OCI-LY7 (cell line): Measurements from ENCODE around the gene CHN1. TPM values are rescaled to one million over a fixed set of nuclear protein-coding genes. Genes with fewer than 3 reads are reported as not detected.

Experiments
- BruUV-seq: library from RNA; stranded (reverse); fragments of 400-500 nt; replicated peaks from 2 replicates; lab custom pipeline; 2021; lab: Mats Ljungman, UMichigan
- CTCF ChIA-PET: fragments of 300-600 bp; sonication (Branson Sonifier 250); formaldehyde crosslinking; loops from one replicate; lab custom pipeline; 2022; ENCODE audit warnings: antibody characterized with exemption; ENCODE audit not compliant: unreplicated experiment; lab: Charles Lee
- POLR2A ChIA-PET: fragments of 300-600 bp; sonication (Branson Sonifier 250); formaldehyde crosslinking; loops from one replicate; lab custom pipeline; 2022; ENCODE audit warnings: antibody characterized with exemption; lab: Charles Lee
- DNase-seq: peaks from one replicate; pipeline ENCODE4 v3.0.0-alpha.2; 2015; ENCODE audit warnings: low spot score
- H2AFZ ChIP-seq: fragments of 200-600 bp; sonication (generic), shearing (Covaris generic); 2 replicates; pipeline ENCODE4 v1.6.1; 2014; ENCODE audit warnings: mild to moderate bottlenecking, antibody characterized with exemption, low read length, moderate library complexity
- H3K27ac ChIP-seq: fragments of 200-600 bp; sonication (generic); 2 replicates; pipeline ENCODE4 v1.5.1; 2014; ENCODE audit warnings: mixed run types, low read depth, mild to moderate bottlenecking, moderate library complexity, low read length, inconsistent platforms; ENCODE audit not compliant: poor library complexity, severe bottlenecking
- H3K36me3 ChIP-seq: fragments of 200-600 bp; sonication (generic); 2 replicates; pipeline ENCODE4 v1.6.1; 2014; ENCODE audit warnings: mild to moderate bottlenecking, antibody characterized with exemption, low read length, moderate library complexity, mixed read lengths; ENCODE audit not compliant: insufficient read depth
- H3K4me1 ChIP-seq: fragments of 200-600 bp; sonication (generic); 2 replicates; pipeline ENCODE4 v1.5.1; 2014; ENCODE audit warnings: mild to moderate bottlenecking, low read length; ENCODE audit not compliant: insufficient read depth, poor library complexity, severe bottlenecking
- H3K4me2 ChIP-seq: fragments of 200-600 bp; sonication (generic); 2 replicates; pipeline ENCODE4 v1.6.1; 2014; ENCODE audit warnings: mild to moderate bottlenecking, low read length
- H3K4me3 ChIP-seq: fragments of 200-600 bp; sonication (generic); 2 replicates; pipeline ENCODE4 v1.5.1; 2014; ENCODE audit warnings: mild to moderate bottlenecking, low read depth, low read length; ENCODE audit not compliant: poor library complexity, severe bottlenecking
- H3K79me2 ChIP-seq: fragments of 200-600 bp; sonication (generic); 2 replicates; pipeline ENCODE4 v1.6.1; 2016; ENCODE audit warnings: low read depth, mild to moderate bottlenecking, low read length, moderate library complexity, mixed read lengths; ENCODE audit not compliant: insufficient read depth
- H3K9me2 ChIP-seq: fragments of 200-600 bp; sonication (generic); 2 replicates; pipeline ENCODE4 v1.6.1; 2016; ENCODE audit warnings: mild to moderate bottlenecking, low read length, mixed read lengths; ENCODE audit not compliant: insufficient read depth
- H3K9me3 ChIP-seq: fragments of 200-600 bp; sonication (generic); 2 replicates; pipeline ENCODE4 v1.6.1; 2014; ENCODE audit warnings: mild to moderate bottlenecking, mixed run types, low read length, mixed read lengths
- H4K20me1 ChIP-seq: fragments of 200-600 bp; sonication (generic); 2 replicates; pipeline ENCODE4 v1.6.1; 2014; ENCODE audit warnings: mild to moderate bottlenecking, antibody characterized with exemption, low read length, moderate library complexity, mixed read lengths; ENCODE audit not compliant: insufficient read depth
- EZH2phosphoT487 ChIP-seq: fragments of 200-600 bp; sonication (generic); IDR thresholded peaks from 2 replicates; pipeline ENCODE4 v1.6.1; 2018; ENCODE audit warnings: low read depth, borderline replicate concordance, mild to moderate bottlenecking, mixed run types, antibody characterized with exemption, low read length, moderate library complexity, mixed read lengths
- intact Hi-C: fragments of 100-400 bp; cut with micrococcal nuclease; formaldehyde crosslinking; loops from one replicate; pipeline ENCODE4 v1.10.0; 2022; ENCODE audit not compliant: unreplicated experiment
- total RNA-seq, 2 experiments: library from RNA; depleted of rRNA in 1 of 2; stranded (reverse); fragments of >200 nt in 1 of 2; shearing (Covaris generic) in 1 of 2; gene quantifications; 2 replicates each; pipeline ENCODE4 v1.2.3, GENCODE V29; 2014 to 2022
- TF ChIP-seq, protein P1 (sequence below): fragments of 200-600 bp; sonication (generic); conservative IDR thresholded peaks from 2 replicates; pipeline ENCODE4 v1.5.1; 2014; ENCODE audit warnings: mild to moderate bottlenecking, antibody characterized with exemption, low read length, moderate library complexity, mixed read lengths

CHN1 gene
- total RNA-seq, 2 experiments from 2014 or later, result 0.44 TPM; not detected in 1

DNA sequence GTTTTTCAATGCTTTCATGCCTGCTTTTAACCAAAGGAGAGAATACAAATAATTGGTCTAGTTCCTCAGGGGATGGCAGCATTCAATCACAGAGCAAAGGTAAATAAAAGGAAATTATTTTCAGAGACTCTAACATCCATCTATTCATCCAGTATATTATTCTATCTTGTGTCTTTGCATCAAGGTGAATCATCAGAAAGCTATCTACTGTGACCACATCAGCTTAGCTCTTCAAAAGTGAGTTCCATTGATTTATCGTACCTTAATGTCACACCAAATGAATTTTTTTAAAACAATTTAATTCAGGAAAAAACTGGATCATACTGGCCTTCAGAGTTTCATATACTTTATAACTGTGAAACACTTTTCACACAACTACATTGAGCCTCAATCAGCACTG, 66.1 kb downstream of the CHN1 start:
- TF ChIP-seq, protein P1, sequence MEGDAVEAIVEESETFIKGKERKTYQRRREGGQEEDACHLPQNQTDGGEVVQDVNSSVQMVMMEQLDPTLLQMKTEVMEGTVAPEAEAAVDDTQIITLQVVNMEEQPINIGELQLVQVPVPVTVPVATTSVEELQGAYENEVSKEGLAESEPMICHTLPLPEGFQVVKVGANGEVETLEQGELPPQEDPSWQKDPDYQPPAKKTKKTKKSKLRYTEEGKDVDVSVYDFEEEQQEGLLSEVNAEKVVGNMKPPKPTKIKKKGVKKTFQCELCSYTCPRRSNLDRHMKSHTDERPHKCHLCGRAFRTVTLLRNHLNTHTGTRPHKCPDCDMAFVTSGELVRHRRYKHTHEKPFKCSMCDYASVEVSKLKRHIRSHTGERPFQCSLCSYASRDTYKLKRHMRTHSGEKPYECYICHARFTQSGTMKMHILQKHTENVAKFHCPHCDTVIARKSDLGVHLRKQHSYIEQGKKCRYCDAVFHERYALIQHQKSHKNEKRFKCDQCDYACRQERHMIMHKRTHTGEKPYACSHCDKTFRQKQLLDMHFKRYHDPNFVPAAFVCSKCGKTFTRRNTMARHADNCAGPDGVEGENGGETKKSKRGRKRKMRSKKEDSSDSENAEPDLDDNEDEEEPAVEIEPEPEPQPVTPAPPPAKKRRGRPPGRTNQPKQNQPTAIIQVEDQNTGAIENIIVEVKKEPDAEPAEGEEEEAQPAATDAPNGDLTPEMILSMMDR, result no peak
- no peak for TF ChIP-seq EZH2phosphoT487
- H3K27ac ChIP-seq, result no peak overlapping the region
- no peaks in the 10 kb centered on the region for H4K20me1 ChIP-seq
- no peaks in the 10 kb centered on the region for H3K9me2 ChIP-seq
- POLR2A ChIA-PET, result no interaction called here
- intact Hi-C loops, result no loop called here
- no peaks in the 10 kb centered on the region for H3K9me3 ChIP-seq
- H2AFZ ChIP-seq, result no peak overlapping the region
- no peak overlapping the region for H3K4me3 ChIP-seq
- no peak for DNase-seq
- CTCF ChIA-PET, result no interaction called here
- no TSS peak for BruUV-seq
- no peak overlapping the region for H3K4me2 ChIP-seq
- no peaks in the 10 kb centered on the region for H3K36me3 ChIP-seq
- H3K79me2 ChIP-seq, result no peaks in the 10 kb centered on the region
- H3K4me1 ChIP-seq, result no peaks in the 10 kb centered on the region

DNA sequence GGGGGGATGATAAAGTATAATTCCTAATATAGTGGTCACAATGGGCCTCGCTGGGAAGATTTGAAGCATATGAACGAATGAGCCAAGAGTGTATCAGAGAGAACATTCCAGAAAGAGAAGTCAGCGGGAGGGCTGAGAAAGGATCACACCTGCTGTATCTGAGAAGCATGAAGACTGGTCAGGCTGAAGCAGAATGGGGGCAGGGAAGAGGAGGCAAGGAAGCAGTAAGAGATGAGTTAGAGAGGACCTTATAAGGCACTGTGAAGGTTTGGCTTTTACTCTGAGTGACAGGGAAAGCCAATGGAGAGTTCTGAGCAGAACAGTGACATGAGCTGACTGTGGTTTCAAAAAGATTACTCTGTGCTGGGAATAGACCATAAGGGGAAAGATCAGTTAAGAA, 73.5 kb downstream of the CHN1 start:
- CTCF ChIA-PET, result no interaction called here
- intact Hi-C loops, result no loop called here
- POLR2A ChIA-PET, result no interaction called here
- Histone ChIP-seq H3K4me1 (no peaks in the 10 kb centered on the region), H2AFZ (no peak overlapping the region), H3K27ac (no peak overlapping the region), H3K4me2 (no peak overlapping the region), H3K9me2 (no peaks in the 10 kb centered on the region), H4K20me1 (no peaks in the 10 kb centered on the region), H3K36me3 (no peaks in the 10 kb centered on the region), H3K4me3 (no peak overlapping the region), H3K9me3 (no peaks in the 10 kb centered on the region), H3K79me2 (no peaks in the 10 kb centered on the region)
- BruUV-seq, result no TSS peak
- TF ChIP-seq EZH2phosphoT487, result no peak
- TF ChIP-seq, protein P1, result no peak
- no peak for DNase-seq

DNA sequence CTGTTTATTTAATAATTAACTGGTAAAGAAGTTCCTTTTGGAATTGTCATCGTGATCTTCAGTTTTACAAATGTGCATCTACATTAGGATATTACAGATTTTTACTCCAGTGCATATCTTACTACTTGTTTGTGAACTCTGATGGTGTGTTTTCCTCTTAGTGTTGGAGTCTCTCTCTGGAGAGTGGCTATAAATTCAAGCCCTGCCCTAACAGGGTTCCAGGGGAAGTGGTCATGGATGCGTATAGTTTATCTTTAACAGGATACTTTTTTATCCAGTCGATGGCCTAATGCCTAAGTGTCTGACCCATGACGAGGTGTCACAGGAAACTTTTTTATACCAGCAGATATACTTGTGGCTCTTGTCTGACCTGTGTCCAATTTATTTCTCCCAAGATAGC, 75.4 kb downstream of the CHN1 start:
- Histone ChIP-seq H2AFZ (no peak overlapping the region), H3K36me3 (no peaks in the 10 kb centered on the region), H3K9me3 (no peaks in the 10 kb centered on the region), H3K4me1 (no peaks in the 10 kb centered on the region), H3K27ac (no peak overlapping the region), H3K79me2 (no peaks in the 10 kb centered on the region), H3K4me2 (no peak overlapping the region), H4K20me1 (no peaks in the 10 kb centered on the region), H3K9me2 (no peaks in the 10 kb centered on the region), H3K4me3 (no peak overlapping the region)
- CTCF ChIA-PET, result no interaction called here
- DNase-seq, result no peak
- no TSS peak for BruUV-seq
- intact Hi-C loops, result no loop called here
- TF ChIP-seq EZH2phosphoT487, result no peak
- TF ChIP-seq, protein P1, result no peak
- POLR2A ChIA-PET, result no interaction called here
